NCI-H82 treated with DMSO at 0.1 percent for 48 hours (cell line): ENCODE results near the gene CDK6.
"Not testable (repeated sequence)": the region's sequence is repeated elsewhere in the genome, so short reads cannot be mapped to it uniquely, and the experiment has no call there.

Experiments used
- DNase-seq: peaks from one replicate; lab custom pipeline; 2025; ENCODE audit not compliant: unreplicated experiment; lab: John Stamatoyannopoulos, UW

Gene CDK6

DNA sequence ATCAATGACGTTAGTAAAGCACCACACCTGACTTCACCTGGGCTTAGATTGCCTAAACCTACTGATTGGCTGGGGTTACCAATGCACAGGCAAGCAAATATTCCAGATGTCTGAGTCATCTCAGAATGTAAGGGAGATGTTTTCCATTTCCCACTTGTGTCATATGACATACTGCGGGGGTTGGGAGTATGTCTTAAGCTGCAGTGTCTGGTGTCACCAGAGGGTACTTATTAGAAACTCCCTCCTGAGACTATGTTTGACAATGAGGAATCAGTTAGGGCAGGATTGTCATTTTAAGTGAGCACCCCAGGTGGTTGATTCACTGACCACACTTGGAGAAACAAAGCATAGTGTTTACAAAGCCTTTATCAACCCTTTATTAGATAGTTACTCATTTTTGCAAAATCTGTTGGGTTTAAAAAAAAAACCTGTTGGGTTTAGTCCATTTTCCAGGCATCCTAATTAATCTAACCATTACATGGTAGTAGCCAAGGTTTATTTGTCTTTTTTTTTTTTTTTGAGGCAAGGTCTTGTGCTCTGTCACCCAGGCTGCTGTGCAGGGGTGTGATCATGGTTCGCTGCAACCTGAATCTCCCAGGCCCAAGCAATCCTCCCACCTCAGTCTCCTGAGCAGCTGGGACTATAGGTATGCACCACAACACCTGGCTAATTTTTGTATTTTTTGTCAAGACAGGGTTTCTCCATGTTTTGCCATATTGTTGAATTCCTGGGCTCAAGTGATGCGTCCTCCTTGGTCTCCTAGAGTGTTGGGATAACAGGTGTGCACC, 72.5 kb downstream of the CDK6 start:
- no peak for DNase-seq

DNA sequence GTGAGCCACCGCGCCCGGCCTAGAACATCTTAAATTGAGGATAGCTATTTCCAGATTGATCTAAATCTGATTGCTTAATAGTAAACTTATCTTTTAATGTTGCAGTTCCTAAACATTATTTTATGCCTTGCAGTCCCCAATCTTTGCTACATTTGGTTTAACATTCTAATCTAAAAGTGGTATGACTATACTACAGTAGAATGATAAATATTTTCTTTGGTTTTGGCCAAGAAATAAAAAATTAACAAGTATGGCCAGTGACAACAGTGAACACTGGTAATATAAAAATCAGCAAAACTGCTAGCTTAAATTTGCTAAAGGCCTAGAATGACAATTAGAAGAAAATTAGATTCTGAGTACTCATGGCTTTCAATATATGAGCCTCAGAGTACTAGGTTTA, 73.5 kb downstream of the CDK6 start:
- no peak for DNase-seq

DNA sequence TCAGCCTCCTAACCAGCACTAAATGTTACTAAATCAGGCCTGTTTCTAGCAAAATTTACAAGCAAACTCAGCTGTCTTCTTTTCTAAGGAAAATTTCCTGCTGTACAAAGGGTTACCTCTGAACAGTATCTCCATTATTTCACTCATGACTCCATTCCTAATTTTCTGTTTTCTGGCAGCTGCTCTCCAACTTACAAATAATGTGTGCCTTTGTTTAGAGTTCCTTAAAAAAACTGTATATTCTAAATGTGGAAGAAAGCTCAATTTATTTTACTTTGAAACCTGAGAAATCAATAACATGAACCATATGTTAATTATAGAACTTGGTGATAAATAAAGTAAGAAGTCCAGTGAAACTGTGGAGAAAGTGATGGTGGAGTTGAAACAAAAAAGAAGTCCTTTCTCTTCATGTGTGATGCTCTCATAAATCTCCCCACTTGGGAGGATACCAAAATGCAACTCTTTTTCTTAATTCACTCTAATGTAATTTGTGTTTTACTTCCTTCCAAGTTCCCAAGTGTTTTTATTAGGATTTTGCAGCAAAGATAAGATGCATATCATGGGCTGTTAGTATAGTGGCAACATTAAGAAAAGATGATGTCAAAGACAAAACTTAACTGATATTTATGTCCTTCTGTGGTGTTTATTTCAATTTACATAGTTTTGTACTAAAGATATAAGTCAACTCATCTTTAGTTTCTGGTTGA, 74.8 kb downstream of the CDK6 start:
- no peak for DNase-seq

DNA sequence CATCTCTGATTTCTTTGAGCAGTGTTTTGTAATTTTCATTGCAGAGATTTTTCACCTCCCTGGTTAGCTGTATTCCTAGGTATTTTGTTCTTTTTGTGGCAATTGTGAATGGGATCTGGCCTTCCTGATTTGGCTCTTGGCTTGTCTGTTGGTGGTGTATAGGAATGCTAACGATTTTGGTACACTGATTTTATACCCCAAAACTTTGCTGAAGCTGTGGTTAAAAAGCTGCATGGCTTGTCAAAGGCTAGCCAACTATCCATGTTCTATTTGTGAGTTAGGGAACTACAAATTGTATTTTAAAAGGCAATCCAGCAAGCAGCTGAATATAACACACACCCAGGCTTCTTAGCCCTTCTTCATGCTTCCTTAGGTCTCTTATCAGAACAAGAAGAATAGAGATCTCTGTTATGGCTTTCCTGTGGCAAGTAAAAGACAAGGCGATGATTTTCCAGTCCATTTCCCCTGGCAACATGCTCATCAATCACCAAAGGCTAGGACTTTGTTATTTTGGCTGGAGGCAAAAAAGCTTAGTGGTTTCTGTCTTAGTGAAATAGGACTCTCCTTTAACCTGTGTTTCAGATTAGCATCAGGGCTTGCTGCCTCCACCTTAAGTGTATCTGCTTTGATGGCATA, 77.5 kb downstream of the CDK6 start:
- DNase-seq = no peak

DNA sequence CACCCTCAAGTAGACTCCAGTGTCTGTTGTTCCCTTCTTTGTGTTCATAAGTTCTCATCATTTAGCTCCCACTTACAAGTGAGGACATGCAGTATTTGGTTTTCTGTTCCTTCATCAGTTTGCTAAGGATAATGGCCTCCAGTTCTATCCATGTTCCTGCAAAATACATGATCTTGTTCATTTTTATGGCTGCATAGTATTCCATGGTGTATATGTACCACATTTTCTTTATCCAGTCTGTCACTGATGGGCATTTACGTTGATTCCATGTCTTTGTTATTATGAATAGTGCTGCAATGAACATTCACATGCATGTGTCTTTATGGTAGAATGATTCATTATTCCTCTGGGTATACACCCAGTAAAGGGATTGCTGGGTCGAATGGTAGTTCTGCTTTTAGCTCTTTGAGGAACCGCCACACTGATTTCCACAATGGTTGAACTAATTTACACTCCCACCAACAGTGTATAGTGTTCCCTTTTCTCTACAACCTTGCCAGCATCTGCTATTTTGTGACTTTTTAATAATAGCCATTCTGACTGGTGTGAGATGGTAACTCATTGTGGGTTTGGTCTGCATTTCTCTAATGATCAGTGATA, 79.0 kb downstream of the CDK6 start:
- not testable (repeated sequence) for DNase-seq

DNA sequence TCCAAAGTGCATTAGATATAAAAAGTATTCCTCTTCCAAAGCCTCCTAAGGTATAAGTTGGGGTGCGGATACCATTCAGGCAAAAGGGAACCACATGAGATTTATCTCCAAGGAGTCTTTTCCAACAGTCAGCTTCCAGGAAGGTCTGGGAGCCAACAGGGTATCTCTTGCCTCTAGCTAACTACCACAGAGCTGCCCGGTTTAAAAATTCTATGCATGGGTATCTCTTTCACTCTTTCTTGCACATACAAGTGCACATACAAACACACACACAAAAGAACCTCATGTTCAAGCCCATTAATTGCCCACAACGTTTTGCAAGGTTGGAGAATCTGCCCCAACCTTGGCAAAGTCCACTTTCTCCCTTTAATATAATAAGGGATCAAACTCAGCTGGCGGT, 80.7 kb downstream of the CDK6 start:
- no peak for DNase-seq

DNA sequence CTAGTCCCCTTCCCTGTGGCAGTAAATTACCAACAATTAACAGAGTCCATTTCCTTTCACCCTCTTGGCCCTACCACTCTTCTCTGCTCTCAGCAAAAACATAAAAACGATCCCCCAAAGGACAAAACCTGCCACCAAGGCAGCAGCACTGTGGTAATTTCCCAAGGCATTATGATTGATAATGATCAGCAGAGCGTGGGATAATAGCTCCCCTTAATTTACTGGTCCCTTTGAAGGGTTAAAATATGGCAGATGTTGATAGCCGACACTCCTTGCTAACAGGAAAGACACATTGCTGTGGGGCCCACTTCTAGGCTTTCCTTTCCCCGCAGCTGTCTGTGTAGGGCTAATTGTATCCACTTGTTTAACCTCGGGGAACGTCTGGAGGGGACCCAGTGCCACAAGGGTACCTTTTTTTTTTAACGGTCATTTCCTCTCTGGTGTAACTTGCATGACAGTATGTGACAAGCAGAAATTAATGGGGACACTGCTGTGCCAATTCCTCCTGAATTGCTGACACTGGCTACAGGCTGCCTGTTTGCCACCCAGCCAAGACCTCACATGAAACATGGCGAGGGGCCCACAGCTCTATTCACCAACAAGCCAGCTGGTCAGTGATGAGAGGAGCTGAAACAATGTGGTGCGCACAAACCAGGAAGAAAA, 81.3 kb downstream of the CDK6 start:
- DNase-seq = no peak

DNA sequence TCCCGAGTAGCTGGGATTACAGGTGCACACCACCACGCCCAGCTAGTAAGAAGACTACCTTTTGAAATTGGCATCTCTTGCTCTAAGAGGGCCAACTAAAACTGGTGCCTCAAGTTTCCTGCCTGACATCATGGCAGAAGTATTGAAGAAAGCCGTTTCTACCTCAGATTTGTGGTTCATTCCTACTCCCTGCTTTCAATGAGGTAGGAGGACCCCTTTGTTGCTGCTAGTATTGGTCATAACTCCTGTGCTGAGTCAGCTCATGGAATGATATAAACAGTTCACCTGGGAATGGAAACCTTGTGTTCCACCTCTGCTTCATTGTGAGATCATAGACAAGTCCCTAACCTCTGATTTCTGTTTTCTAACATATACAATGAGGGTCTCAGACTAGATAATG, 82.8 kb downstream of the CDK6 start:
- no peak for DNase-seq

DNA sequence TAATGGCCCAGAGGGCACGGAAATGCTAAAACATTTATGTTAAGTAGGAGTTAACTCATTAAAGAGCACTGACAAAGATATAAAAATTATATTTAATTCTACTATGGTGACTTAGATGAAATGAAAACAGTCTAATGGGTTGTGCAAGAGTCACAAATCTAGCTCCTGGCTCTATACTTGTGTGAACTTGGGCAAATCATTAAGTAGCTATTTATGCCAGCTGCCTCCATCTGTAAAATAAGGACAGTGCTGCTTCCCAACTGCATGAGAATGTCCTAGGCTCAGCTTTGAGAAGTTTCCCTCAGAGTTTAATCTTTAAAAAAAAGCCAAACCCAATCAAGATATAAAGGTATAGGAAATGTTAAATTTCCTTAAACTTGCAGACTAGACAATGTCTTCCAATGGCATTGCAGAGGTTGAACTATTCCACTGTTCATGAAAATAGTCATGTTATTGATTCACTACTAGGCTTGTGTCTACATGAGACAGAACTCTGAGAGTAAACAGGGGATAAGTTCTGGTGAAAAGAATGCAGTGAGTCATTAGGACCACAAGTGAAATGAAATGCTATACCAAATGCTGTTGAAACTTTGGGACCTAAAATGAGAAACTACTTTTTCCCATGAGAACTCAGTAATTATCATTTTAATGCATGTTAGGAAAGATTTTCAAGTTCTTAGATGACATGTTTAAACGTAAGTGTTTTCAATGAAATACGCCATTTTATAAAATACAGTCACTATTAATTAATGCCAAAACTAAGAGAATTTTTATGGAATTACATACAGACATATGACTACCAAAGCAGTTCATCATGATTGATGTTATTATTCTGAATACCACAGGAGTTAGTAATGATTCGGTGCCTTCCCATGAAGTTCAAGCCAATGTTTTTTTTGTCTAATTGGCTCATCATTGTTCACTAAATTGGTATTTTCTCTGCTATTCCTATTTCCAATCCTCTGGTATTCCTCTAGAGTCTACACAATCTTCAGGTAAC, 84.2 kb downstream of the CDK6 start:
- DNase-seq = no peak

DNA sequence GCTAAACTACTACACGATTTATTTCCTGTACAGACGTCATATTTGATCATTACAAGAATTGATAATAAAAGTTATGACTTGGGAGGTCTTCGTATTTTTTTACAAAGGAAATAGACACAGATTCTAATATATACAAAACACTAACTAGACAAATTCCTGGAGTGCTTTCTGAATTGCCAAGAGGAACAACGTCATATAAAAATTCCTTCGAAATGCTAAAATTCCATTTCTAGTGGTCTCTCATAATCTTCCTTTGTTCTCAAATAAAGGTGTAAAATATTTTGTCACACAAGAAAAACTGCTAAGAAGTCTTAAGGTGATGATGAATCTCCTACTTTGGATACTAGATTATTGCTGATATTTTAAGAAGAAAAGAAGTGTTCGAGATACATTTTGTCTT, 85.4 kb downstream of the CDK6 start:
- no peak for DNase-seq

DNA sequence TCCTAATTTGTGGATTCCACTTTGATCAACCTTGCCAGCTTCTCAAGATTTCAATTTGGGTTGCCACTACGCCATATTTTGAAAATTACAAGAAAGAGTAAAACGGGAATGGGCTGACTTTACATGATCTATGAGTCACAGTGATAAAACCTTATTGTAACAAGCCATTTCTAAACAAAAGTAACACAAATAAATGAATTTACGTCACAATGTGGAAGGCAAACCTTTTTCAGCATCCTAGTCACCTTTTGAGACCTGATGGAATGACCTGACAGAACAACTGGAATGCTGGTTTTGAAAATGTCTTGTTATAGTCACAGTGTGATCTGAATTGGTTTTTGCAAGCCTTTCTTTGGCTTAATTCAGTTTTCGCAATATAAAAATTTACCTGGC, 85.9 kb downstream of the CDK6 start:
- DNase-seq = no peak

DNA sequence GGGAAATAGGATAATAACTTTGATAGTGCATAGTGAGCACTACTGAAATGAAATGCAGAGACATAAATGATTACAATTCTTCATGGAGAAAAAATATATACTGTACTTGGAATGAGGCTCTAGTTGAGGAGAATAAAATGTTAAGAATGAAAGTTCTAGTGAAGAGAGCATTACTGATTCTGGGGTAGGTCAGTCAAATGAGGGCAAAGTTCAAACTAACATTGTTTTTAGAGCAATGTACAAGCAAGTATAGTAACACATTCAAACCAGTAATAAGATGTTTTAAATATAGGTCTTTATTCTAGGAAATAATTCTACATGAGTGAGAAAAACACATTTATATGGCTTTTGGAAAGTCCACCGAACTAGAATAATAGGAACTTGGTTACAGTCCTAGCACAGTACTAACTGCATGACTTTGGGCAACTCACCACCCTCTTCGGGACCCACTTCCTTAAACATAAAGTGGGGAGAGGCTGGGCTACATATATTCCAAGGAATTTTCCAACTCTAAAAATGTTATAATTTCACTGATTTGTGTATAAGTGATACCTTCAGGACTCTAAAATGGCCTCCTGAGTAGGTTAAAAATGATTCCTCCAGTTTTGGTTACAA, 86.4 kb downstream of the CDK6 start:
- no peak for DNase-seq

DNA sequence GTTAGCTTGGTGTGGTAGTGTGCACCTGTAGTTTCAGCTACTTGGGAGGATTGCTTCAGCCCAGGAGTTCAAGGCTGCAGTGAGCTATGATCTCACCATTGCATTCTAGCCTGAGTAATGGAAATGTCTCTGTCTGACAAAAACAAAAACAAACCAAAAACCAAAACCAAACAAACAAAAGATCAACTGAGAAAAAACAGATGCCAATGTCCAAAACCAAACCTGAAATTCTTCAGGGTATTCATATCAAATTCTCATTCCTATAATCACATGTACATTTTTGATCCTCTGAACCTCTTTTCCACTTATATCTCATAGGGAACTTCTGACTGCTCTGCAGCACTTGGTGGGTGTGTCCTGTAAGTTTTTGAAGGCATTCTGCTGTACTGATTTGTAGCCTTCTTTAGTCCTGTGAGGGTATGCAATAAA, 87.0 kb downstream of the CDK6 start:
- DNase-seq = no peak

DNA sequence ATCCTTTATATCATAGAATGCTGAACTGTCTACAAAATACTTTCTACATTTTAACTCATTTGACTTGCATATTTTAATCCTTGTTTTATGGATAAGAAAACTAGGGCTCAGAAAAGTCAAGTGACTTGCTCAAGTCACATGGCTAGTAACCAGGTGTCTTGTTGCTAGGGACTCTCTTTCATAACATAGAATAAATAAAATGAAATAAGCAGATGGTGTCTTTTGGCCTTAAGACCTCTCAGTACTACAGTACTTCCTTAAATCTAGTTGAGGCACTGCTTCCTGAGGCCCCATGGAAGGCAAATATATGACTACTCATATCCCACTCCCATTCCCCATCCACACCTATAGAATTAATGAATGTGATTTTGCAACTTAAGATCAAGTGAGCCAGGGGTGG, 87.9 kb downstream of the CDK6 start:
- DNase-seq = no peak

DNA sequence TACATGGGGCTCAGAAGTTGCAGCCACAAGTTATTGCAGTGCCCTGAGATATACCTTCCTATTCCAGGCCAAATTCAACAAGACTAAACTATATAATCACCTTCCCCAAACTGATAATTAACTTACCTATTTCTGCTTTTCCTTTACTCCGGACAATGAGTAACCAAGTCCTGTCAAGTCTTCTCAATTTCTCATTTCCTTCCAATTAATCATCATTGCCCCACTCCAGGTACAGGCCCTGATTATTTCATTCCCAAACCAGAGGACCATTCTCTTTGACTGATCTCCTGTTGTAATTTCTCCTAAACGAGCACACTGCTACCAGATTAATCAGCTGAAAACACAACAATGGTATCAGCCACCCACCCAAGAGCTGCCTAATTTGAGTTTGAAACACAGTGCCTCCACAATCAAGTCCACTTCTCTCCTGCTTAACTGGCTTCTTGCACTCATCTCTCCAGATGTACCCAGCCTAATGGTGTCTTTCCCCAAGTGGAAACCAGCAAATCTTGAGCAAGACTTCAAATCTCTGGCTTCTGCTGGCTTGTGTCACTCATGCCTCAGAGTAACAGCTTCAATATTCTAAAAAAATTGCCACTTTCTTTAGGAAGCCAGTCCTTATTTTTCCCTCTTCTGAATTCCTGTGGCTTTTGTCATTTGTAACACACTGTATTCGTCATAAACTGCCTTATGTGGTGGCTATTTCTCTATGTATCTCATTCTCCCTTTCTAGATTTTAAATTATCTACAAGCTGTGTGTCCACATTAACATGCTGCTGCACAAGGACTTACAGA, 89.1 kb downstream of the CDK6 start:
- DNase-seq = no peak

DNA sequence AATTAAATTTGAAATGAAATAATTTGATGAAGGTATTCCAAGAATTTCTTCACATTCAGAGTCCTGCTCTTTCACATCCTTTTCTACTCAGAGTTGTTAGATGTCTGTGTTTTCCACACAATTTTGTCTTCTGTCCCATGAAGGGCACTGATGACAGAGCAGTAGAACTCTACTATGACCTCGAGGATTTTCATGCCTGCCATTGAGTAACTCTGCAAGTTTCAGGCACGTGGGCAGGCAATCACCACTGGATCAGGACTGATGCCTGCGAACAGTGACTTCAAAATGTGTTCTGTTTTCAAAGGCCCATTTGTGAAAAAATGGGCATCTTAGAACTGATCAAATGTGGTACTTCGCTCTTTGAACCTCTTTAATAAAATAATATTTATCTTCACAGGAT, 91.1 kb downstream of the CDK6 start:
- DNase-seq = no peak

DNA sequence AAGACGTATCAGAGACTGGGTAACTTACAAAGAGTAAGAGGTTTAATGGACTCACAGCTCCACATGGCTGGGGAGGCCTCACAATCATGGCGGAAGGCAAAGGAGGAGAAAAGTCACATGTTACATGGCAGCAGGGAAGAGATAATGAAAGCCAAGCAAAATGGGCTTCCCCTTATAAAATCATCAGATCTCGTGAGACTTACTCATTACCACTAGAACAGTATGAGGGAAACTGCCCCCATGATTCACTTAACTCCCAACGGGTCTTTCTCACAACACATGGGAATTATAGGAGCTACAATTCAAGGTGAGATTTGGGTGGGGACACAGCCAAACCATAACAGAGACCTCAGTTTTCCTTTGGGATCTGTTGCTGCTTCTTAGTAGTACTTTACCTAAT, 92.2 kb downstream of the CDK6 start:
- not testable (repeated sequence) for DNase-seq

DNA sequence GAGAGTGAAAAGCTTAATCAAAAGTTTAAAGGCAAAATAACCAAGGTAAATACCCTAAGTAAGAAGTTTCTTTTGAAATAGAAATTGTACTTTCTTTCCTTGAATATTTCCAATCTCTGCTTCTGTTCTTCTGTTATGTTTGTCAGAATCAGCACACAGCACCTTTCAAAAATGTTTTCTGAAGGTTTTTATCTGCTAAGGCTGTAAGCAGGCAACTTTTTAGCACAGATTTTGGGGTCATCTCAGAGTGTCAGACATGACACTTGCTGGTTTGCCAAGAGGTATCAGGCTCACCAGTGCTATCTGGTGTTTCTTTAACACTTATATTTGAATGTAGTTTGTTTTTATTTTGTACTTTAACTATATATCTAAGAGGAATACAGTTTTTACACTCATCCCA, 94.2 kb downstream of the CDK6 start:
- DNase-seq = no peak

DNA sequence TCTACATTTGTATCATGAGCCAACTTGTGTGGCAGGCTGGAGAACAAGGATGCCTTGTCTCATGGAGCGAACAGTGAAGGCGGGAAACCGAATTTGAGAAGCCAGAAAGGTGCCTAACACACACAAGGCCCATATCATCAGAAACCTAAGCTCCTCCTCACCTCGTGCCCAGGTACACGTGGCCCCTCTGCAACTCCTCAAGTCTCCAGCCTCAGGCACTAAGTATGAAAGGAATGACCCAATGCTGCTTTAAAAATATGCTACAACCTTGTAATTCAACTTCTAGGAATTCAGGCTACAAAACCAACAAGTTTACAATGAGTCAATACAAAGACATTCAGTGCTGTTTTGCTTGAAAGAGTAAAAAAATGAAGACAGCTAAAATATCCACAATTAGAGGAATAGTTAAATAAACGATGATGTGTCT, 95.7 kb downstream of the CDK6 start:
- DNase-seq = no peak
